ENCODE results near the gene EEF2.

- no peak for TF ChIP-seq CTCF (IDR thresholded peaks at IDR 0.05)
- TF ChIP-seq POLR2A (IDR thresholded peaks at IDR 0.05): no peak
Observed at GRCh38 chr19:4018140-4018613, 32.9 kb upstream of the EEF2 start.
